Kidney (tissue), 14 donors: ENCODE measurements around the gene ADAMTSL2. TPM values are rescaled to one million over a fixed set of nuclear protein-coding genes. Genes with fewer than 3 reads are reported as not detected.

Experiments used
- DNase-seq, 5 donors: peaks; one replicate each; pipeline ENCODE4 v3.0.0-alpha.2; 2013 to 2020
- FAIRE-seq: peaks from 2 replicates; lab custom pipeline; 2012; peaks lifted over from hg19 to GRCh38; lab: Jason Lieb, UNC
- H3K27ac ChIP-seq, 2 donors: one replicate each; pipeline ENCODE4 v1.7.0; 2013; ENCODE audit warnings: low read depth in 2 of 2, low read length in 2 of 2, inconsistent platforms in 1 of 2
- H3K27me3 ChIP-seq: one replicate; pipeline ENCODE4 v1.7.1; 2013; ENCODE audit warnings: low read length, inconsistent platforms; ENCODE audit not compliant: control insufficient read depth, insufficient read depth
- H3K36me3 ChIP-seq, 3 donors: one replicate each; pipeline versions ENCODE4 v1.7.0 to v1.7.1; 2013; ENCODE audit warnings: low read length in 3 of 3, control low read depth in 1 of 3, inconsistent platforms in 1 of 3; ENCODE audit not compliant: insufficient read depth in 3 of 3, control insufficient read depth in 2 of 3
- H3K4me1 ChIP-seq, 3 donors: one replicate each; pipeline versions ENCODE4 v1.7.0 to v1.7.1; 2013; ENCODE audit warnings: low read length in 3 of 3, inconsistent platforms in 1 of 3, low read depth in 1 of 3; ENCODE audit not compliant: control insufficient read depth in 2 of 3, insufficient read depth in 2 of 3
- H3K4me3 ChIP-seq, 3 donors: one replicate each; pipeline versions ENCODE4 v1.7.0 to v1.8.1; 2013; ENCODE audit warnings: low read length in 3 of 3, control low read depth in 1 of 3, inconsistent platforms in 1 of 3
- H3K9ac ChIP-seq, 3 donors: one replicate each; pipeline versions ENCODE4 v1.7.0 to v1.7.1; 2013; ENCODE audit warnings: low read length in 3 of 3, control low read depth in 1 of 3, inconsistent platforms in 1 of 3
- H3K9me3 ChIP-seq, 3 donors: one replicate each; pipeline versions ENCODE4 v1.7.0 to v1.7.1; 2013; ENCODE audit warnings: low read length in 3 of 3, control low read depth in 1 of 3, inconsistent platforms in 1 of 3; ENCODE audit not compliant: control insufficient read depth in 2 of 3, insufficient read depth in 1 of 3
- intact Hi-C: fragments of 100-400 bp; cut with DNase I; formaldehyde crosslinking; loops from one replicate; pipeline ENCODE4 v1.11.1; 2022
- polyA plus RNA-seq: library from polyadenylated mRNA; stranded (reverse); fragments of 350-450 nt; fragmentation: Illumina TruSeq; extraction: RNeasy Lipid Tissue Mini Kit (QIAGEN cat#74804); gene quantifications from one replicate; pipeline ENCODE4 v1.2.3, GENCODE V29; 2014; ENCODE audit warnings: low read depth, low replicate concordance; ENCODE audit not compliant: insufficient read depth
- total RNA-seq: library from RNA; stranded (reverse); fragmentation: NEBNext Ultra II Directional; extraction: Animal tissue kit (Norgen Biotek cat#: 25700); gene quantifications from one replicate; pipeline ENCODE4 v1.2.1, GENCODE V29; 2021
- TF ChIP-seq, protein P1 (sequence below): IDR thresholded peaks from 3 replicates; pipeline ENCODE4 v1.5.1; 2012; ENCODE audit warnings: mild to moderate bottlenecking, moderate library complexity, borderline replicate concordance; ENCODE audit not compliant: insufficient read depth; ENCODE audit errors: extremely low read depth
- donor health status: control.
- donor health status: control.
- donor health status: control.
- donor health status: control.
- donor health status: control.
- donor health status: DM: yes; HTN: yes; CAD: no.
- donor health status: Normal renal cell carcinoma (clear cell type).

ADAMTSL2 gene
- total and polyA plus RNA-seq, 2 donors from 2014 or later, result 20.0 to 32.1 TPM

DNA sequence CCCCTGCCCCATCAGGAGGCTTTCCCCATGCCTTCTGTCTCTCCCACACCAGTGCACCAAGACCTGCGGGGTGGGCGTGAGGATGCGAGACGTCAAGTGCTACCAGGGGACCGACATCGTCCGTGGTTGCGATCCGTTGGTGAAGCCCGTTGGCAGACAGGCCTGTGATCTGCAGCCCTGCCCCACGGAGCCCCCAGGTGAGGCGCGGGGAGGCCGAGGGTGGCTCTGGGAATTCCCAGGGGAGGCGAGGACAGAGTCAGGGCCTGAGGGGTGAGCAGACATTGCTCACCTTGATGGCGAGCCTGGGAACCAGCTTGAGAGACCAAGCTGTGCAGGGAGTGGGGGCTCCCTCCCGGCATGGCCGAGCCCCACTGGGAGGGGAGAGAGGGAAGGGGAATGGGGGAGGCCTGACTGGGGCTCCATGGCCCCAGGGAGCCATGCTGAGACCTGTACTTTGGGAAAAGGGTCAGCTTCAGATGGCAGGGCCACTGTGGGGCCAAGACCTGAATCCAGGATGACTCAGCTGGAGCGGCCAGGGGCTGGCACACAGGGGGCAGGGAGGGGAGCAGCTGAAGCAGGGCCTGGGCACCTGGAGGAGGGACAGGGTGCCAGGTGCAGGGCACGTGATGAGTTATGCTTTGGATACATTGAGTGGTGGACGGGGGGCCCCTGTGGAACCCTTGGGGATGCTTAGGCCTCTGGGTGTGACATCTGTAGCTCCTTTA, 39.4 kb downstream of the ADAMTSL2 start:
- Histone ChIP-seq H3K27me3 (no peaks in the 10 kb centered on the region), H3K4me1 (peaks cover 0 to 2% (median 0%) of the 10 kb centered on the region in 3 donors), H3K4me3 (no peak overlapping the region), H3K9me3 (no peaks in the 10 kb centered on the region), H3K9ac (no peak overlapping the region), H3K36me3 (no peaks in the 10 kb centered on the region), H3K27ac (no peak overlapping the region)
- DNase-seq (peak in 1 of 5 donors; percentile 47), FAIRE-seq (no peak)
- TF ChIP-seq, protein P1, sequence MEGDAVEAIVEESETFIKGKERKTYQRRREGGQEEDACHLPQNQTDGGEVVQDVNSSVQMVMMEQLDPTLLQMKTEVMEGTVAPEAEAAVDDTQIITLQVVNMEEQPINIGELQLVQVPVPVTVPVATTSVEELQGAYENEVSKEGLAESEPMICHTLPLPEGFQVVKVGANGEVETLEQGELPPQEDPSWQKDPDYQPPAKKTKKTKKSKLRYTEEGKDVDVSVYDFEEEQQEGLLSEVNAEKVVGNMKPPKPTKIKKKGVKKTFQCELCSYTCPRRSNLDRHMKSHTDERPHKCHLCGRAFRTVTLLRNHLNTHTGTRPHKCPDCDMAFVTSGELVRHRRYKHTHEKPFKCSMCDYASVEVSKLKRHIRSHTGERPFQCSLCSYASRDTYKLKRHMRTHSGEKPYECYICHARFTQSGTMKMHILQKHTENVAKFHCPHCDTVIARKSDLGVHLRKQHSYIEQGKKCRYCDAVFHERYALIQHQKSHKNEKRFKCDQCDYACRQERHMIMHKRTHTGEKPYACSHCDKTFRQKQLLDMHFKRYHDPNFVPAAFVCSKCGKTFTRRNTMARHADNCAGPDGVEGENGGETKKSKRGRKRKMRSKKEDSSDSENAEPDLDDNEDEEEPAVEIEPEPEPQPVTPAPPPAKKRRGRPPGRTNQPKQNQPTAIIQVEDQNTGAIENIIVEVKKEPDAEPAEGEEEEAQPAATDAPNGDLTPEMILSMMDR, result no peak
- intact Hi-C loops, result no loop called here

DNA sequence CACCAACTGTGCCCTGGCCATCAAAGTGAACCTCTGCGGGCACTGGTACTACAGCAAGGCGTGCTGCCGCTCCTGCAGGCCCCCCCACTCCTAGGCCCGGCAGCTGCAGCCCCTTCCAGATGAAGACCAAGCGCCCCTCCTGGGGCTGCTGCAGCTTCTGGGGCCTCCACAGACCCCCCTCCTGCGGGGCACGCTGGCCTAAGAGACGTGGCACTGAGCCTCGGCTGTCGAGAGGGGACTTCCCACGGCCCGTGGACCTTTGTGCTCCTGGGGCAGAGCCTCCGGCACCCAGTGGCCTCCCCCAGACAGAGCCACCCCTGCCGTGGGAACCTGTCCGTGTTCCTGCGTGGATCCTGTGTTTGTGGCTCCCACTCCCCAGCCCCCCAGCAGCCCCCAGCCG, 40.3 kb downstream of the ADAMTSL2 start:
- Histone ChIP-seq H3K4me3 (no peak overlapping the region), H3K36me3 (no peaks in the 10 kb centered on the region), H3K27ac (no peak overlapping the region), H3K27me3 (peaks cover 3% of the 10 kb centered on the region), H3K9me3 (no peaks in the 10 kb centered on the region), H3K4me1 (peaks cover 0 to 2% (median 0%) of the 10 kb centered on the region in 3 donors), H3K9ac (no peak overlapping the region)
- DNase-seq, result no peak
- FAIRE-seq, result no peak
- TF ChIP-seq, protein P1, result no peak
- intact Hi-C loops, result no loop called here

DNA sequence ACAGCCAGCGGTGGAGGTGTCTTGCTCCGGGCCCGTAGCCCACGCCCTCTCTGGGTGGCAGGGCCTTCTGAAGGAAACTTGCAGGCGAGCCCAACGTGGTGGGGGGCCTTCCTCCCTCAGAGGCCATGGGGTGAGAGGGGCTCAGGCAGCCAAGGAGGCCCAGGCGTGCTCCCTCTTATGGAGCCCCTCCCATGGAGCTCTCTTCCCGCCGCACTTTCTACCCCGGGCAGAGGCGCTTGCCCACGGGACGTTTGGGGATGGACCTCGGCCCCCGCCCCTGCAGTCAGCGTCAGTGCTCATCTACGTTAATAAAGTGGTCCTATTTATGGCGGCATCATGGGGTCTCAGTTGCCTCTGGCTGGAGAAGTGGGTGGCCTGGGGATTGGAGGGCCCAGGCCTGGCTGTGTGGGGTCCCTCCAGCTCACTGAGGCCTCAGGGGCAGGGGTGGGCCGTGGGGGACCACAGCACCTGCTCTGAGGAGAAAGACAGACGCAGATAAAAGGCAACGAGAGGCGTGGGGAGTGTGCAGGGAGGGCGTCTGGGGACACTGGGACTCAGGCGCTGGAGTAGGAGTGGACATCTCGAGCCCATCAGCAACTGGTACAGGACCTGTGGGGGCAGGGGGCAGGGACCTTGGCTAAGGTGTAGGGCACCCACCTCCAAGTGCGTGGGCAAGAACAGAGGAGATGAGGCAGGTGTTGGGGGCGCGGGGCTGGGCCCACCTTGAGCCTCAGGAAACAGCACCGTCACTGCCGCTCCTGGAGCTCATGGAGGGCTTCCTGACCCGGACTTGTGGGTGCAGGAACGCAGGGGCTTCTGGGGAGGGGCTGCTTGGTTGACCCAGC, 40.9 kb downstream of the ADAMTSL2 start:
- H3K36me3 ChIP-seq, result no peaks in the 10 kb centered on the region
- peaks cover 3% of the 10 kb centered on the region for H3K27me3 ChIP-seq
- FAIRE-seq, result no peak
- no peaks in the 10 kb centered on the region for H3K9me3 ChIP-seq
- no peak overlapping the region for H3K4me3 ChIP-seq
- TF ChIP-seq, protein P1, result no peak
- peak in 1 of 5 donors; percentile 46 for DNase-seq
- intact Hi-C loops, result no loop called here
- H3K27ac ChIP-seq, result no peak overlapping the region
- H3K4me1 ChIP-seq, result peaks cover 0 to 2% (median 0%) of the 10 kb centered on the region in 3 donors
- no peak overlapping the region for H3K9ac ChIP-seq
